GM18499 (cell line): Measurements from ENCODE around the gene IRX4.
"Not testable (repeated sequence)": the region's sequence is repeated elsewhere in the genome, so short reads cannot be mapped to it uniquely, and the experiment has no call there.

ENCODE experiments used
- ATAC-seq: cut with Tn5 transposase; IDR thresholded peaks from one replicate; pipeline ENCODE4 v1.9.1; 2021; ENCODE audit warnings: moderate number of reproducible peaks; ENCODE audit not compliant: insufficient read depth, unreplicated experiment

IRX4 gene

DNA sequence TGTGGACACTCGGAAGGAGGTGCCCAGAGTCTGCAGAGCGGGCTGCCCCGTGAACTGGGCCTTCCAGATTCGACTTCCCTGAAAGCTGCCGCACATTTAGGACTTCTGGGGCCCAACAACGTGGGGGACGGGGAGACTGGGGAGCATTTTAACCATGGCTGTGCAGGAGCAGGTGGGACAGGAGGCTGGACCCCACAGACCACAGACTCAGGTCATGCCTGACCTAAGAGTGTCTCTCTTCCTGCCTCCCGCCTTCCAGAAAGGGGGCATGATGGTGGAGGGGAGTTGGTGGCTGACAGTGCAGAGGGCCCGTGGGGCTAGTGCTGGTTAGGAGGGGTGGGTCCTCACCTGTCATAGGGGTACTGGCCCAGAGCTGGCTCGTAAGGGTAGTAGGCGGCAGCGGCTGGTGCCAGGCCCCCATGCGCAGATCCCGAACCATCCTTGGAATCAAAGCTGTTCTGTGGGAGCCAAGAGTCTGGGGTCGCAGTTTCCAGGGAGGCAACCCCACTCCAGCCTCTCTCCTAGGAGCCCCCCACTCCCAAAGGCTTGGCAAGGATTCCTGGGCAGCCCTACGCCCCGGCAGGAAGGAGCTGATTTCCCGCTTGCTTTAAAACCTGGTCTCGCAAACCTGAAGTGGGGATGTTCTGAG is 2.2 kb downstream of the IRX4 start:
- ATAC-seq = no peak

DNA sequence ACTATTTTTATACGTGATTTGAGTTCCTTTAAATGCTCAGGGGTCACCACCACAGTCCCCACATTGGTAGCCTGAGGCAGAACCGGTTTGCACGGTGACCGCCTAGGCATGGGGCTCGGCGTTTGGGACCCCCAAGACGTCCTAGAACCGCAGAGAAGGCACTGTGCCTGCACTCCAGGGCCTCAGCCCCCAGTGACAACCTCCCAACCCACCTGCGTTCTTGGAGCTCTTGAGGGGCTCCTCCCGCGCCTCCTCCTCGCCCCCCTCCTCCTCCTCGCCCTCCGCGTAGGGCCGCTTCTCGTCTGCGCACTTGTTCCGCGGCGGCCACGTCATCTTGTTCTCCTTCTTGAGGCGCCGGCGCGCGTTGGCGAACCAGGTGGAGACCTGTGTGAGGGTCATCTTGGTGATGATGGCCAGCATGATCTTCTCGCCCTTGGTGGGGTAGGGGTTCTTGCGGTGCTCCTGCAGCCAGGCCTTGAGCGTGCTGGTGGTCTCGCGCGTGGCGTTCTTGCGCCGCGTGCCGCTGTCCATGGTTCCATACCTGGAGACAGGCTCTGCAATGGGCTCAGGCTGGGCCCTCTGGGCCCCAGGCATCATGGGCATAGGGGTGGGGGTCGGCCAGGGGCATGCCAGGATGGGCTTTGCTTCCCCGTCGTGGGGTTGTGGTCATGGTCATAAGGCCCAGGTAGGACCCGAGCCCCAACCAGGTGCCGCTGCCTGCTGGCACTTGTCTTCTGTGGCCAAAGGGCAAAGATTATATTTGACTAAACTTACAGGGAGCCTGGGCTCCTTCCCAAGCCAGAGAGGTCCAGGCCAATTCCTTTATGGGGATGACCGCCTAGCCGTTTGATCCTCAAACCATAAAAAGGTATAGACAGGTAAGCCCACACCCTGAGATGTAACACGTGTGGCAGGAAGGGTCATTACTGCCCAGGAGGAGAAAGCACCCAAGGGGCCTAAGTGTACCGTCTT is 3.1 kb downstream of the IRX4 start:
- ATAC-seq = no peak

DNA sequence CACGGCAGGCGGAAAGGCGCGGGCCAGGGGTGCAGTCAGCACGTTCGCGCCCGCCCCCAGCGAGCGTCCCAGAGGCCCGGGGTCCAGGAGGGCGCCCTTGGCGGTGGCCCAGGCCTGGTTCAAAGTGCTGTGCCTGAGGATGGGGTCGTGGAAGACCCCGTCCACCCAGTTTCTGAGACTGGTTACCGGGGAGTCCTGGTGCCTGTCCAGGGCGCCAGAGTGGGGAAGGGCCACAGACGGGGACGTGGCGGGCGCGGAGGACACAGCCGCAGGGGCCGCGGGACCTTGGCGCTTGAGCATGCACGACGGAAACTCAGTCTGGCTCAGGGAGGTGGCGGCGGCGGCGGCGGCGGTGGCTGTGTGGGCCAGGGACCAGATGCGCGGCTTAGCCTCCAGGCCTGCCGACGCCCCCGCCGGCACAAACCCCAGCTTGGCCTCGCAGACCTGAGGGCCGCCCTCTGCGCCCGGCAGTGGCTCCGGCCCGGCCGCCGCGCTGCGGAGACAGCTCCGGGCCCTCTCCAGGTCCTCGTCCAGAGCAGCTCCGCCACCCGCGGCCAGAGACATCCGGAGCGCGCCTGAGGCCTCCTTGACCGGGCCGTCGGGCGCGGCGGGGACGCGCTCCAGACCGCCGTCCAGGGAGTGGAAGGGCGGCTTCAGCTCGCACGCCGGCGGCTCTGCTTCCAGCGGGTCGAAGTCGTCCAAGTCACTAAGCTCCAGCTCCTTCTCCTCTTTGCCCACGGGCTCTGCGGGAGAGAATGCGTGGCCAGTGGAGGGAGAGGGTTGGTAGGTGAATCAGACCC is 4.5 kb downstream of the IRX4 start:
- ATAC-seq = no peak

DNA sequence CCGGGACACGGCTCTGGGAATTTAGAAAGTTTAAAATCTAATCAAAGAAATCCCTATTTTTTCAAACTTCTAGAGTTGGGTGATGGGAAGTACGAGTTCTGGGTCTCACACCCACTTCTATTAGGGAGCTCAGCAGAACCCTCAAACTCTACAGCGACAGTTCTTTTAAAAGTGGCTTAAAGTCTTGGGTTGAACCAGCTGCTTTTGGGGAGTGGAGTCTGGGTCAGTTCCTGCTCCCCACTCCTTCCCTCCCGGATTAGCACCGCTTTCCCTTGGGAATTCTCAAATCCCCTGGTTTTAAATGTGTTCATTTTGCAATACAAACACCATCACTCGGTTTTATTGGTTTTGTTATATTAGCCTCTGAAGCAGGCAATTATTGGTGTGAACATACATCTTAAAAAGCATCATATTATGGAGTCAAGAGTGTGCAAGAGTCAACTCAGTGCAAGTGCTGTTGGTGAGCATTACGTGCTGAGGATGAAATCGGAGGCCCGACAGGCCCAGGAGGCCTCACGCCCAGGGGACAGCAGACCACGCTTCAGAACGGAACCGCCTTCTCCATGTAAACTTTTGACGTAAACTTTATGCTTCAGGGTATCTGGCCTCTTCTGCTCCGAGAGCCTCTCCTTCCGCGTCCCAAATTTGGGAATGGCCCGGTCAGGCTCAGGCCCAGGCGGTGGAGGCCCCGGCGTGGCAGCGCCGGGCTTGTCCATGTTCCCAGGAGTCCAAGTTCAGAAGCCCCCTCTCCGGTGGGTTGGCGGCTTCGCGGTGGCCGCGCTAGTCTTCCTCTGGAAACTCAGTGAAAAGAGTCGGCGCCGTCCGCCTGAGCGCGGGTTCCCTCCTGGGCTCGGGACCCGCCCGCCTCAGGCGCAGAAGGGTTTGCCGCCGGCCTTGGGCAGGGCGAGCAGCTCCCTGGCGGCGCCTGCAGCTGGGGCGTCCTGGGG is 5.3 kb downstream of the IRX4 start:
- no peak for ATAC-seq

DNA sequence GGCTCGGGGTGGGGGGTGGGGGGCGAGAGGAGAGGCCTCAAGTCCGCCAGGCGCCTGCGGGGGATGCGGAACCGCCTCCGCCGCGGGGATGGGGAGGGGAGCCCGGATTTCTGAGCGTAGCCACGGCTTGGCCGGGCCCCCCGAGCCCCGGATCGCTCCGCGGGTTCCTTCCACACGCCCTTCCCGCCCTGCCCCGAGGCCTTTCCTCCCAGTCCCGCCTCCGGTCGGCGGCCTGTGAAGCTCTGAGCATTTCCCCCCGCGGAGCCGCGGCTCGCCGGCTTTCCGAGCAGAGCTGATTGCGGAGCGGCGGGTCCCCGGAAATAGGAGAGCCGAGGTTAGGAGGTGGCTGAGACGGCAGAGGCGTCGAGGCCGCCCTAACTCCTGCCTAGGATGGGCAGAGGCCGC is 6.1 kb downstream of the IRX4 start:
- no peak for ATAC-seq

DNA sequence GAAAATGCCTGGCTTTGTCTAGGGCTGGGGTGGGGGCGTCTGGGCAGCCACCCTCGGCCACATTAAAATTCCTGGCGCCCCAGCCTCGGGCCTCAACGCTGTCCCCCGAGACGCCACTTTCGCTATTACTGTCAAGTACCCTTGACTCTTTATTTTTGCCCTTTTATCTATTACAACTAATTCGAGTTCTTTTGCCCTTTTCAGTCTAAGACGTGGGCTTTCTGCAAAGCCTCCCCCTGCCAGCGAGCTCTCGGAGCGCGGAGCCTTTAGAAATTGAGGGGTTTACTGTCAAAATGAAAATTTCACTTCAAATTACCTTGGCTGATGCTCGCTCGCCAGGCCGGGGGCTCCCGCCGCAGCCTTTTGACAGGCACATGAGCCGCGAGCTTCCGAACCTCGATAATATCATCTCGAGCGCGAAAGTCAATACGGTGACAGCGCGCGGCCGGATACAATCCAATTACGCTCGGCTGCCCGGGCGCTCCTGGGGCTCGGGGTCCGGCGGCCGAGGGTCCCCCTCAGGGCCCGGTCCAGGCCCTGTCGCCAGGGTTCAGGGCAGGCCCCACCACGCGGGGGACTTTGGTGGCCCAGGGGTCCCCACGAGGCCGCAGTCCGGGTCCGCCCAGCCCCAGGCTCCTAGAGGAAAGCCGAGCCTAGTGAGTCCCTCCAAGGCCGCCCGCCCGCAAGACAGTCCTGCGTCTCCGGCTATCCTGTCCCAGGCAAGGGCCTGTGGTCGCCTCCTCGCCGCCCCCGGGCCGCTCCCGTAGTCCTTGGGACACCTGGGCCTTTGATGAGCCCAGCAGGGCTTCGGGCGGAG is 6.7 kb downstream of the IRX4 start:
- ATAC-seq = no peak

DNA sequence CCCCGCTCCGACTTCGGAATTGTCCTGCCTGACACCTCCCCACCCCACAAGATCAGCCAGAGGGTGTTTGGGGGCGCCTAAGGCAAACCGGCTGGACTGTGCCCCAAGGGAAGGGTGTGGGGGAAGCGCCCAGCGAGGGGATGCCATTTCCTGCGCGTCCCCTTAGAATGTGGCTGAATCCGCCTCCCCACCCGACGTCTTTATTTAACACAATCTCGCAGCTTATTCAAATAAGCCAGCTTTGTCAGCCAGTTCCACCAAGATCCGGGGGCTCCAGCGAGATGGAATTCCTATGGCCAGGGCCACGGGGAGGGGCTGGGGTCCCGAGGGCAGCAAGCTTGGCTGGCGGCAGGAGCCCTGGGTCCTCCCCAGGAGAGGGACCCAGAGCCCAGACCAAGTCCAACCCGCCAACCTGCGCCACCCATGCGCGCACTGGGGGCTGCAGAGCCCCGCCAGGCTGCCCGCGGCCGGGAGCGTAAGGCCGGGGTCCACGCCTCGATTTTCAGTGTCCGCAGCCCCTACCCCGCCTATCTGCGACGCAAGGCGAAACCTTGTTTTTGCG is 7.4 kb downstream of the IRX4 start:
- ATAC-seq = no peak

DNA sequence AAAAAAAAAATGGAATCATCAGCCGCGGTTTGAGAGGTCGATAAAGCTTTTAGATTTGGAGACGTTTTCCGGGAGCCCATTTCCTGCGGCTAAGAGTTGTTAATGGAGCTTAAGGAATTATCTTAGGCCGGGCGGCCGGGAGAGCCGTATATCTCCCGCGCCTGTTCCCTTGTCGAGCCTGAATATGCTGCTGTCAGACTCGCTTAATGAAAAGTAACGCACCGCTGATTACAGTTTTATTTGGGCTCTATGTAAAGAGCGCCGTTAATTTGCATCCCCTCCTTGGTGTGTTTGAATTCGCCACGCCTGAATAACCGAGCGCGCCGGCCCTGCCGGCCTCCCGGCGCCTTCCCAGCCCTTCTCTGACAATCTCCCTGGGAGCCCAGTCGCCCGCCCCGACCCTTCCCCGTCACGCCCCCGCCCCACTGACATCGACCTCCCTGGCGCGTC is 7.9 kb downstream of the IRX4 start:
- no peak for ATAC-seq

DNA sequence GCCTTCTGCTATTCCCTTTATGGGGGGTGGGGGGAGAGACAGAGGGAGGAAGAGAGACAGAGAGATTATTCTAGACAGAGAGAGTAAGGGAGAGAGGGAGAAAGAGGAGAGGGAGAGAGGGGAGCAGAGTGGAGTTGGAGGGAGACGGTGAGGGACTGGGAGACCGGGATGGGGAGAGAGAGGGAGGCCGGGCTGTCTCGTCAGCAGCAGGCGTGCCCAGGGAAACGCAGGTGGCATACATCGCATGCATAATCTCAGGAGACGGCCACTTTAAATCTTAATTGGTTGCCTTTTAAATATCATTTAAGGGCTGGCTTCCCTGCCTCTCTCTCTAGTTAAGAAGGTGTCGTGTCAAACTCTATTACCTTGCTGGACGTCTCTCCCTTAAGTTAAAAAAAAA is 8.4 kb downstream of the IRX4 start:
- no peak for ATAC-seq

DNA sequence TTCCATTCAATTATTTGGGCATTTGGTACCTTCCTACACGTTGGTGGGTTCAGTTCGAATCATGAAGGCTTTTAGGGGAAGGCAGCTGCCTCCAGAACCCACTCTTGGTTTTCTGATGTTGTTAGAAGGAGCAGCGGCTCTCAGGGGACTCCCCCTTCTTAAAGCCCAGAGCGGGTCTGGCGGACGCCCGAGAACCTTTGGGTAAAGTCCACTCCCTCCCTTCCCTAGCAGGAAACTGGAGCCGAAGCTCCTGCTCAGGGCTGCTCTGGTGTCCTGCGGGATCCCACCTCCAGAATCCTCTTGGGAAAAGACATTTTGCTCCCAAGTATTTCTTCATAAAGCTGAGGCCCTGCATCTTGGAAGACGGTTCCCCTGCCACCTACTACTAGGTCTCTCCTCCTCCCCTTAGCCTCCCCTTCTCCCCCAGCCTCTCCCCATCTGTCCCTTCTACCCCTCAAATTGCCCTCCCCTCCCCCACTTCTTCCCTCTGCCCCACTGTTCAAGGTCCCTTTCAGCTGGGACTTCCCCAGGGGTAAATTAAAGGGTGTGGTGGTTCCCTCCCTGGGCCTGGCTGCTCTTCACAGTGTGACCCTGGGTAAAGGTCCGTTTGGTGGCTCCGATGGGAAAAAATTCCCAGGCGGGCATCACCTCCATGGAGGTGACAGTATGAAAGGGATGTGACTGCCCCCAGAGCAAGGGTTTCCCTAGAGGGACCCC is 9.3 kb downstream of the IRX4 start:
- ATAC-seq = no peak

DNA sequence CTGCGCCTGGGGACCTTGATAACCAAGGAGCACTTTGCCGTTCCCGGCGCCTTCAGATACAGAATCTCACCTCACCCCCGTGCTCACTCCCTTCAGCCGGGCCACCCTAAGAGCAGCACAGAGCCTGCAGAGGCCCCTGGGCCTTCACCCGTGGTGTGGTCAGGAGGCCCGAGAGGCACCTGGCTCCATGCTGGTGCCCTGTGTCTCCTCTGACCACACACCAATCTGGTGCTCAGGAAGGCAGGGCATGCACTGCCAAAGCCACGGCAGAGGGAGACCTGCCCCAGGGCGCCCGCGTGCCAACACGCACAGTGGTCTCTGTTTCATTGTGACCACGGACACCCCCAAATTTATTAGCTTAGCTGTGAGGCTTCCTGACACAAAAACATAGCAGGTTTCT is 11.3 kb downstream of the IRX4 start:
- no peak for ATAC-seq

DNA sequence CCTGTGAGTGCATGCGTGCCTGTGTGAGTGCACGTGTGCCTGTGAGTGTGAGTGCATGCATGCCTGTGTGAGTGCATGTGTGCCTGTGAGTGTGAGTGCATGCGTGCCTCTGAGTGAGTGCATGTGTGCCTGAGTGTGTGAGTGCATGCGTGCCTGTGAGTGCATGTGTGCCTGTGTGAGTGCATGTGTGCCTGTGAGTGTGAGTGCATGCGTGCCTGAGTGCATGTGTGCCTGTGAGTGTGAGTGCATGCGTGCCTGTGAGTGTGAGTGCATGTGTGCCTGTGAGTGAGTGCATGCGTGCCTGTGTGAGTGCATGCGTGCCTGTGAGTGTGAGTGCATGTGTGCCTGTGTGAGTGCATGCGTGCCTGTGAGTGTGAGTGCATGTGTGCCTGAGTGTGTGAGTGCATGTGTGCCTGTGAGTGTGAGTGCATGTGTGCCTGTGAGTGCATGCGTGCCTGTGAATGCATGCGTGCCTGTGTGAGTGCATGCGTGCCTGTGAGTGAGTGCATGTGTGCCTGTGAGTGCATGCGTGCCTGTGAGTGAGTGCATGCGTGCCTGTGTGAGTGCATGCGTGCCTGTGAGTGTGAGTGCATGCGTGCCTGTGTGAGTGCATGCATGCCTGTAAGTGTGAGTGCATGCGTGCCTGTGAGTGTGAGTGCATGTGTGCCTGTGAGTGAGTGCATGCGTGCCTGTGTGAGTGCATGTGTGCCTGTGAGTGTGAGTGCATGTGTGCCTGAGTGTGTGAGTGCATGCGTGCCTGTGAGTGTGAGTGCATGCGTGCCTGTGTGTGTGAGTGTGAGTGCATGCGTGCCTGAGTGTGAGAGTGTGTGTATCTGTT is 12.1 kb downstream of the IRX4 start:
- not testable (repeated sequence) for ATAC-seq

DNA sequence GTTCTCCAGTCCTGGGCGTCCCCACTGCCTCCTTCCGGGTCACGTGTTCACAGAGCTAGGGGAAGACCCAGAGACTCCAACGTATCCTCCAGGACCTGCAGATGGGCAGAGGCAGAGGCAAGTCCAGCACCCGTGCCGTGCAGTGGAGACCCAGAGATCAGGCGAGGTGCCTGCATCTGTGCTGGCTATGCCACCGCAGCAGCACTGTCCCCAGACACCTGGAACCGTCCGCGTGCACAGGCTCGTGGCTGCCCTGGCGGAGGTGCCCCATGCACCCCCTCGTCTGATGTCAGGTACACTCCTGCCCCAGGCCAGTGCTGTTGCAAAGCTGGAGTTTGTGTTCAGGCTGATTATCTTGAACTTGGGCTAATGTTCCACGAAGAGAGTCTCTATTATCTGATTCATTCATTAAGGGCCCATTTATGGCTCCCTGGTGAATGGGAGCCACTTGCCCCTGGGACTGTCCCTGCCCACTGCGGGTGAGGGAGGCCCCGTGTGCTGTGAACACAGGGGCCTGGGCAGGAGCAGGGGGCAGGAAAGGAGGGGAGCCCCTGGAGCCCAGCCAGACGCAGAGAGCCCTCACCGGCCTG is 13.7 kb downstream of the IRX4 start:
- ATAC-seq = no peak

DNA sequence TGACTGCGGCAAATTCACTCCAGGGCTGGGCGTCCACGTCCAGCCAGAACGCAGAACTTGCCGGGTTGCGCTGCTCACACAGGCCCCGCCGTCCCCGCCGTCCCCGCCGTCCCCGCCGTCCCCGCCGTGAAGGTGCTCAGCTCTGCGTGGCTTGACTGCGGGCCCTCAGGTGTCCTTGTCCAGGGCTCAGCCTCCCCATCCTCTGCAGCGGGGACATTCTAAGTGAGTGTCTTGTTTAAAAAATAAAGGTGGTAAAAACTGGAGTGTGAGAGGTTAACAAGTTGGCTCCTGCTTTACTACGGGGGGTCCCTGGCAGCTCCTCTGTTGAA is 14.9 kb downstream of the IRX4 start:
- ATAC-seq = no peak

DNA sequence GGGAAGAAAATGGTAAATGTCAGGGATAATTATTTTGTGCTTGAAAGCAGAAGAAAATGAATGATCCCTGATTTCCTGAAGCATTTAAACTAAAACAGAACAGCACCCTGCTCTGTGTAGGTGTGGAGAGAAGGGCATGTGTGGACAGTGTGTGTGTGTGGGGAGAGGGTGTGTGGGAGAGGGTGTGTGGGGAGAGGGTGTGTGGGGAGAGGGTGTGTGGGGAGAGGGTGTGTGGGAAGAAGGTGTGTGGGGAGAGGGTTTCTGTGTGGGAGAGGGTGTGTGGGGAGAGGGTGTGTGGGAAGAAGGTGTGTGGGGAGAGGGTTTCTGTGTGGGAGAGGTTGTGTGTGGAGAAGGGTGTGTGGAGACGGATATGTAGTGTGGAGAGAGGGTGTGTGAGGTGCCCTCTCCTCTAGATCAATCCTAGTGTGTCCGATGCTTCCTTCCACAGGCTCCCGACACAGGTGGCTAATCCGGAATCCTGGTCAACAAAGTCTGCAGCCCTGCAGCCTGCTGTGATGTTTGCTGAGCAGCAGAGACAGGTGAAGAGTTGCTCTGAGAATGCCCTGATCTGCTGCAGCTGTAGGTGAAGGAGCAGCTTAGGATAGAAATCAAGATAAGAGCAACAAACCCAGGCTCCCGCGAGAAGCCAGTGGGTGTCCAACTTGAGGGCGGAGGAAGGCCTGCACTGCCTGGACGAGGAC is 15.5 kb downstream of the IRX4 start:
- ATAC-seq = no peak

DNA sequence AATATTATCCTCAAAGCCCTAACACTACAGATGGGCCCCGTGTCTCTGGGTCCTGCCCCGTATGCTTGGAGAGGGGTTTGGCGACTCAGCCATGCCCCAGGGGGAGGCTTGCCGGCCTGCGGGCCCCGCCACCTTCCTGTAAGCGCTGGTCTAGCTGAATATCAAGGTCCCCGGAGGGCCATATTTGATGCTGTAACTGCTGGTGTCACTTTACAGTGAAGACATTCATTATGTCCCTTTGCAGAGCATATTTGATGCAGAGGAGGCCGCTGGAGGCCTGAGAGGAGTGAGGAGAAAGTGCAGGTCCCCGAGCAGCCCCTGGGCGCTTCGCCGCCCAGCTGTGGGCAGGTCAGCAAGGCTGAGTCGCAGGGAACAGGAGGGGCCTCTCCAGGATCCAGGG is 16.8 kb downstream of the IRX4 start:
- no peak for ATAC-seq
